KOPT-K1 (cell line): ENCODE results near the gene GRIN2C.

ENCODE experiments used
- H3K27ac ChIP-seq: fragments of 200-600 bp; sonication (generic); 2 replicates; pipeline ENCODE4 v1.5.1; 2016; ENCODE audit warnings: antibody characterized with exemption, mild to moderate bottlenecking, low read depth, low read length; ENCODE audit not compliant: poor library complexity, severe bottlenecking
- H3K36me3 ChIP-seq: fragments of 200-600 bp; sonication (generic); 2 replicates; pipeline ENCODE4 v1.5.1; 2017; ENCODE audit warnings: antibody characterized with exemption, mild to moderate bottlenecking, low read length, moderate library complexity; ENCODE audit not compliant: insufficient read depth
- H3K9me3 ChIP-seq: fragments of 200-600 bp; sonication (generic); 2 replicates; pipeline ENCODE4 v1.5.1; 2017; ENCODE audit warnings: antibody characterized with exemption, low read length, mild to moderate bottlenecking; ENCODE audit not compliant: insufficient read depth, poor library complexity, severe bottlenecking

GRIN2C gene

DNA sequence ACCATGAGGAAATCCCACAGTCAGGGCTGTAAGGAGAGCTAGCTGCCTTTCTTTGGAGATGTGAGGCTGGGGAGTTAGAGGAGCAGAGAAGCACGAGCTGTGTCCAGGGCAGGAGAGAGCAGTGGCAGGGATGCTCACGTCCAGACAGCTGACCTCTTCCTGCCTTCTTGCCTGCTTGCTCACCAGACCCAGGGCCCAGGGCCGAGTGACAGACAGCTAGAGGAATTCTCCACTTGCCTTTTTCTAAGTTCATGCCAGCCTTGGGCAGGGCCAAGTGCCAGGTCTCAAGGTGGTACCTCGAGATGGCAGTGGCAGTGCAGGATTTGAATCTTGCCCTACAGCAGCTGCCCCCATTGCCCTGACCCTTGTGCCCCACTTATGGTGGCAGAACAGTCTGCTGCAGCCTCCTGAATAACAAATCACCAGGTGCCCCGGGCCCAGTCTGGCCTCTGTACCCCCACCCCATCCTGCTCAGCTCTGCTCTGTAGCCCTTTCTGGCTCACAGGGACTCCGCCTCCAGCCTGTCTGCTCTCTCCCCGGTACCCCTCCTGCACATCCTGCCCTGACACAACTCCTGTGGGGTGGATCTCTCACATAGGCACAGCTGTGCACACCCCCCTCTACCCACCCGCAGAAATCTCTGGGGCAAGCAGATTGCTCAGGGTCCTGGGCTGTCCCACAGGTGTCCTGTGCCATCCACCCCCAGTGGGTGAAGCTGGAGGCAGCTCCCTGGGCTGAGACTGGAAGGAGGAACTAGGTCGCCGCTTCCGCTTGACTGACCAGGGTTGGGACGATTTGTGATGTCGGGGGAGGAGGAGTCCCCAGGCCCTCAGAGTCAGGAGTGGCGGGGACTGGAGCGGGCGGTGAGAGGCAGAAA, 25.9 kb downstream of the GRIN2C start:
- peaks cover 33% of the 10 kb centered on the region; the same call in 1 of the 2 replicates for H3K36me3 ChIP-seq
- no peaks in the 10 kb centered on the region for H3K9me3 ChIP-seq
- no peak overlapping the region for H3K27ac ChIP-seq

DNA sequence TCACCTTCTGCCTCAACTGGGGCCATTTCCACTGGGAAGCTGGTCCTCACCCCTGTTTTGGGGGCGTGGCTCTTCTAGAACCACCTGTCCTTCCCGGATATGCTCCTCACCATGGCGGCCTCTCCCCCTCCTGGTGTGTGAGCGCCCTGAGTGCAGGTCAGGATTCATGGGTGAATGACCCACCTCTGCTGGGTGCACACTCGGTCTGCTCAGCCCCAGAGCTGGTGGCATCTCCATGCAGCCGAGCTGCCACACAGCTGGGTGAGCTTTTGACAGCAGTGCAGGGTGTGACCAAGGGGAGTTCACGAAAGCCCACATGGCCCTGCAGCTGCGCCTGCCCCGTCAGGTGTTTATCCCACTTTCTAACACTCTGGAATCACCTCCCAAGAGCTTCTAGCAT, 27.3 kb downstream of the GRIN2C start:
- no peak overlapping the region for H3K27ac ChIP-seq
- peaks cover 21% of the 10 kb centered on the region; the same call in 1 of the 2 replicates for H3K36me3 ChIP-seq
- H3K9me3 ChIP-seq, result no peaks in the 10 kb centered on the region

DNA sequence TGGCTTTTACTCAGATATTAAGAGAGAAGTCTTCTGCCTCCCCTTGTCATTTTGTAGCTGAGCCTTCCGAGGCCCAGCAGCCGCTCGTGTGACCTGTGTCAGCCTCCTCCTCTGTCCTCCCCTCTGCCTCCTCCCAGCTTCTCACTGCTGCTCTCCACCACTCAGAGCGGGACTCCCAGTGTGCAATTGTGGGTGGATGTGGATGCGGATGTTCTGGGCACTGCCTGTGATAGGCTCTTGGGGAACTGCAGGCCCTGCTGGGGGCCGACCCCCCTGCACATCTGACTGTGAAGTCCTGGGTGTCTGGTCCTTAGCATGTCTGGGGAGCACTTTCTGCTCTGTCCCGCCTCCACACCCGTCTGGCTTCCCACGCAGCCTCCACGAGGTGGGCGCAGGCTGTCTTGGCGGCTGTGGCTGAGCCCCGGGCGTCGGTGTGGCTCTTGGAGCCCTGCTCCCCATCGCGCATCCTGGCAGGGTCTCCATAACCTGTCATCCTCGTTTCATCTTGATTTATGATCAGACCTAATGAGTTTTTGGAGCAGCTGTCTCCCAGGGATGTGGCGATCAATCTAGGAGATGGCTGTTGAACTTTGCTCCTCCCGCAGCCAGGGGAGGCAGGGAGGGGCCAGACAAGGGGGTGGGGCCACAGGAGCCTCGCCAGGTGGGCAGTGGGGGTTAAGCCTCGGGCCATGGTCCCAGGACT, 28.1 kb downstream of the GRIN2C start:
- H3K36me3 ChIP-seq, result peaks cover 13% of the 10 kb centered on the region; the same call in 1 of the 2 replicates
- H3K9me3 ChIP-seq, result no peaks in the 10 kb centered on the region
- H3K27ac ChIP-seq, result no peak overlapping the region

DNA sequence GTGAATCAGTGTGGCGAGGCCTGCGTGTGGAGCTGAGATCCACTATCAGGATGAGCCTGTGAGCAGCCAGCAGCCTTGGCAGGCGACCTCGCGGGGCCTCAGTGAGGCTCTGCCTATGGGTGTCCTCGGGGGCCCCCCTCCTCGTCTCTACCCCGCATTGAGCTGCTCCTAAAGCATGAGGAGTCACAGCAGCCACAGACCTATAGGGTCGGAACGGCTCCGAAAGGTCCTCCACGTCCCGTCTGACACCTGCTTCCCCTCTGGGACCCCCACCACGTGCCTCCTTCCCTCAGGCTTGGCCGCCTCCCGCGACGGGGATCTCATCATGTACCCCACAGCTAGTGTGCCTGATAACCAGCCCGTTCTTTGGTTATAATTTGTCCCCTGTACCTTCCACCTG, 28.8 kb downstream of the GRIN2C start:
- H3K9me3 ChIP-seq, result no peaks in the 10 kb centered on the region
- H3K36me3 ChIP-seq, result peaks cover 7% of the 10 kb centered on the region; the same call in 1 of the 2 replicates
- no peak overlapping the region for H3K27ac ChIP-seq

DNA sequence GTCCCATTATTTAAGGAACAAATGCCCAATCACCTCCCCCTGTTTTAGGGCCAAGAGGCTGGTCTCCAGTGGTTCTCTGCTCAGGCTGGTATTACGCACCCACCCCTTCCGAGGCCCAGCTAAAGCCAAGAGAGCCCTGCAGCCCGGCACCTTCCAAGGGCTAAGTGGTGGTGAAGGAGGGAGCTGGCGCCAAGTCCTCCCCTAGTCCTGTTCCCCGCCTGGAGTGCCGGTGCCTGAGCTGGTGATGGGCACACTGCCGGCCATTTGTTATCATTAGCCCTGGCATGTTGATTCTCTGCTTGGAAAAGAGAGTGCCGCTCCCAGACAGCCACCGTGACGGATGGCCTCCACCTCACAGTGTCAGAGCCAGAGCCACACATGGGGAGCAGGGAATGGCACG, 31.9 kb downstream of the GRIN2C start:
- H3K9me3 ChIP-seq, result no peaks in the 10 kb centered on the region
- peaks cover 19% of the 10 kb centered on the region; the same call in 1 of the 2 replicates for H3K36me3 ChIP-seq
- H3K27ac ChIP-seq, result no peak overlapping the region

DNA sequence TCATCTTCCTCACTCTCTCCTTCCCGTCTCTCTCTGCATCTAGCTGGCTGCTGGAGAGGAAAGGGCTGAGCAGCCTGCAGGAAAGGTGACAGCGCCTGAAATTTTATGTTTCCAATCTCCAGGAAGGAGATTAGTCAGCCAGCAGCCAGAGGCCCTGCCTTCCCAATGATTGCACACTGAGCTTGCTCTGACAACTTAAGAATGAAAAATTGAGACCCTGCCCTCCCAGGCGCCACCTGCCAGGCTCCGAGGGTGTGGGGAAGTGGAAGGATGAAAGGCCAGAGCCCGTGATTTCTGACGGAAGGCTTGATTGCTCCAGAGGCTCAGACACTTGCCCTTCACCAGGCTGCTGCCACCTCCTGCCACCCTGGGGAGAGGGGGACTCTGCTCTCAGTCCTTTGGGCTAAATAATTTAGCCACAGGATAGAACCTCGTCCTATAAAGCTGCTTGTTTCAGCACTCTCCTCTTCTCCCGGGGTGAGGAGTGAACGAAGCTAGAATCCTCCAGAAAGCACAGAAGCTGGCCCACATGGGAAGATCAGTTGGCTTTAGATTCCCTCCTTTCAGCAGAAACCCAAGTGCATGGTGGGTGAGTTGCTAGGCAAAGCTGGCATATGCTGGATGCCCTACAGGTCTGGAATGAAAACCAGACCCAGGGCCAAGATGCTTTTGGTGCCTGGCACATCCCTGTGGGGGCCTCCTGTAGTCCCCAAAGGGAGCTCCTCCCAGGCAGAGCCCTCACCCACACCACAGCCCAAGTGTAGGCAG, 33.5 kb downstream of the GRIN2C start:
- peaks cover 23% of the 10 kb centered on the region; the same call in 1 of the 2 replicates for H3K36me3 ChIP-seq
- H3K9me3 ChIP-seq, result no peaks in the 10 kb centered on the region
- no peak overlapping the region for H3K27ac ChIP-seq

DNA sequence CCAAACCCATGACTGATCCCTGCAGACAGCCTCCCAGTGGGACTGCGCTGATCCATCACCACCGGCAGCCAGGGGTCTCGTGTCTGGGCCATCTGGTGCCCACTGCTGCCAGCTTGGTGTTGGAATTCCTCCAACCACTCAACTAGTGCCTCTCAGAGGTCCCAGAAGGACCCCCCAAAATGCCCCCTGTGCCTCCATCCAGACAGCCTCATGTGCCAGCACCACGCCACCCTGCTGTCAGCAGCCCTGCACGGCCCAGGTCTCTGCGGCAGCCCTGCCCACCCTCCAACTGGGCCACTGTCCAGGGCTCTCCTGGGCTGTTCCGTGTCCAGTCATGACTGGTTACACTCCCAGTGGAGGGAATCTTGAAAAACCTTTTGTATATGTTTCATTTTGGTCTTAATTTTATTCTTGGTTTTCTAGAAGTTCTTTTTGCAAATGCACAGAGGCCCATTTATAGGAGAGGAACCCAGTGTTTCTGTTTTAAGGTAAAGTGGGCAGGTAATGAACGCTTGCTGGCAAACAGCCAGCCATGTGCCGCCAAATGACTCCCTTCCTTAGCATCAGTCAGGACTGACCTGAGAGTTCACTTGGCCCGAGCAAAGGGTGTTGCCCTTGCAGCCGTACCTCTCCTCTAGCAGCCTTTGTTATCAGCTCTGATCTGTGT, 34.6 kb downstream of the GRIN2C start:
- H3K9me3 ChIP-seq, result no peaks in the 10 kb centered on the region
- no peak overlapping the region for H3K27ac ChIP-seq
- peaks cover 23% of the 10 kb centered on the region; the same call in 1 of the 2 replicates for H3K36me3 ChIP-seq

DNA sequence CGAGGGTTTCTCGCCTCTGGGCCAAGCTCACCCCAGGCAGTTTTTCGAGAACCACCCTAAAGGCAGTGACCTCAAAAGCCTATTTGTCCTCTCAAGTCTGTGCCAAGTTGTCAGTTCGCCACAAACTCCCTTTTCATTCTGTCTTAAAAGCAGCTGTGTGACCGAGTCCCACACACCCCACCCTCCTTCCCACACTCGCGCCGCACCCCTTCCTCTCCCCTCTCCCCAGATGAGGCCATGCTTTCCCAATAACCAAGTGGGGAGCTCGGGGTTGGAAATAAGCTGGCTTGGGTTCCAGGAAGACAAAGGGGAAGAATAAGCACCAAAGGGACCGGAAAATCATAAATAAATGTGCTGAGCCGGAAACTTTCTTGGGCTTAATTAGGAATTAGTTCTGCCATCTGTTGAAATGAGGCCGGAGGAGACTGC, 36.7 kb downstream of the GRIN2C start:
- Histone ChIP-seq H3K9me3 (no peaks in the 10 kb centered on the region), H3K27ac (no peak overlapping the region), H3K36me3 (peaks cover 29% of the 10 kb centered on the region; the same call in 1 of the 2 replicates)

DNA sequence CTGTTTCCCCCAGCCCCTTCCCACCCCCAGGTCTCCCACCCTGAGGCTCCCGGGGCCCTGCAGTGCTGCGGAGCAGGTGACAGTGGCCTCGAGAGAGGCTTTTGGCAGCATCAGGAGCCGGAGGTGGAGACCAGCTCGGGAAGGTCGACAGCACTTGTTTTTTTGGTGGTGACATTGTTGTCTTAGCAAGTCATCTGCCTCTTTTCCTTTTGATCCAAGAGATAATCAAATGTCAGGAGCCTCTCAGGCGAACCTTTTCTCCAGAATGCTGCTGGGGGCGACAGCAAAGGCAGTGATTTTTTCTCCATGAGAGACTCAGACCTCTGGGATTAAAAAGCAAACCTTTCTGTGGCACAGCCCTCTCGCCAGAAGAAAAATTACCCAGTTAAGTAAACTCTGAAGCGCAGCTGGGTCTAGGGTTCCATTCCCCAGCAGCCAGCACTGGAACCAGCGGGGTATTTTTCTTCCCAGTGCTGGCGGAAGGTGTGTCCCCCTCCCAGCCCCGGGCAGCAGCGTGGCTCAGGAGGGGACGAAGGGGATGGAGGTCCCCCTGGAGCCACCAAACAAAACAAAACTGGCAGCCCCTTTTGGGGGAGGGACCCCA, 37.2 kb downstream of the GRIN2C start:
- H3K27ac ChIP-seq, result no peak overlapping the region
- H3K9me3 ChIP-seq, result no peaks in the 10 kb centered on the region
- H3K36me3 ChIP-seq, result peaks cover 34% of the 10 kb centered on the region; the same call in 1 of the 2 replicates

DNA sequence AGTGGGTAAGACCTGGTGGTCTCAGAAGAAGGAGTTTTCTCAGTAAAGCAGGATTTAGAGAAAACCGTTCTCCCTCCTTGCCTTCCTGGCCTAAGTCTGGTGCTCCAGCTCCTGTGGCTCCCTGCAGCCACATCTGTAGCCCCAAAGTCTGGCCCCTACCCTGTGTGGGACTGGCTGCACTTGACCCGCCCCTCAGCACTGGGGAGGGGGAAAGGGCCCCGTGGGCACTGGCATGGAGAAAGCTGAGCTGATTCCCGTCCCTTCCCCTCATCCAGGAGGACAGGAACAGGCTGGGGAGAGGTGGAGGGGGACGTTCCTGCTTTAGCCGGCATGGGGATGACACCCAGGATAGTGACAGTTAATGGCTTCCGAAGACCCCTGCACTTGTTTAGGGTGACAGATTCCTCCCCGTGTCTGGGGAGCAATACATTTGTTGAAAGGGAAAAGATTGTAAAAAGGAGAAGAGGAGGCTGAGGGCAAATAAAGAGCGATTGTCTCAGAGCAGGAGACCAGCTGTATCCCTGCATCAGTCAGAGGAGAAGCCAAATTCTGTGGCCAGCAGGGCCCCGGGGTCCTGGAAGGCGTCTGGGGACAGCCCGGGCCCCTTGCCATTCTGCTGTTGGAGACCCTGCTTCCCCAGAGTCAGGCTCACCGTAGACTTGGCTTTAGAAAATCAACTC, 37.9 kb downstream of the GRIN2C start:
- Histone ChIP-seq H3K9me3 (no peaks in the 10 kb centered on the region), H3K27ac (no peak overlapping the region), H3K36me3 (peaks cover 38% of the 10 kb centered on the region; the same call in 1 of the 2 replicates)

DNA sequence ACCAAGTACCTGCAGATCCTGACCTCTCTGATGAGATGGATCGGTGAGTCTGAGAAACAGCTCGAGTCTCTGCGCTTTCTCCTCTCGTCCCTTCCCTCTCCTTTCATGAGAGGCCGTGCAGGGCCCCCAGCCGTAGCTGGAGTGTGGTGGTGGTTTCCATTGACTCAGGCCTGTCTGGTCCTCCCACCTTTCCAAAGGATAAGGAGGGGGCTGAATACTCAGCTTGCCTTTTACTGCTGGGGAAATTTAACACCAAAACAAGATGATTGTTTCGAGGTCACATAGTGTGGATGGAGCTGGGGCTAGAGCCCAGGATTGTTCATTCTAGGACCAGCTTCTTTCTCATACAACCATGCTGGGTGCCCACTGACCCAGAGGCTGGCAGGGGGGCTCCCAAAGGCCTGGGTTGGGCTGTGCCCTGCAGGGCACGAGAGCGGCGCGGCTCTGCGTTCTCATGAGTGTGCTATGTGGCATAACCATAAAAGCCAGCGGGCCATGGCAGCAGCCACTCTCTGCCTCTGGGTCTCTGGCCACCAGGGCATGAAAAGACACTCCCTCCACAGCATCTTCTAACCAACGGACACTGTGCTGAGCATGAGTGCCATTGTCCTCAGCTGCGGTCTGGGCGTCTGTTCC, 39.8 kb downstream of the GRIN2C start:
- H3K36me3 ChIP-seq, result peaks cover 34% of the 10 kb centered on the region; the same call in 1 of the 2 replicates
- H3K9me3 ChIP-seq, result no peaks in the 10 kb centered on the region
- no peak overlapping the region for H3K27ac ChIP-seq

DNA sequence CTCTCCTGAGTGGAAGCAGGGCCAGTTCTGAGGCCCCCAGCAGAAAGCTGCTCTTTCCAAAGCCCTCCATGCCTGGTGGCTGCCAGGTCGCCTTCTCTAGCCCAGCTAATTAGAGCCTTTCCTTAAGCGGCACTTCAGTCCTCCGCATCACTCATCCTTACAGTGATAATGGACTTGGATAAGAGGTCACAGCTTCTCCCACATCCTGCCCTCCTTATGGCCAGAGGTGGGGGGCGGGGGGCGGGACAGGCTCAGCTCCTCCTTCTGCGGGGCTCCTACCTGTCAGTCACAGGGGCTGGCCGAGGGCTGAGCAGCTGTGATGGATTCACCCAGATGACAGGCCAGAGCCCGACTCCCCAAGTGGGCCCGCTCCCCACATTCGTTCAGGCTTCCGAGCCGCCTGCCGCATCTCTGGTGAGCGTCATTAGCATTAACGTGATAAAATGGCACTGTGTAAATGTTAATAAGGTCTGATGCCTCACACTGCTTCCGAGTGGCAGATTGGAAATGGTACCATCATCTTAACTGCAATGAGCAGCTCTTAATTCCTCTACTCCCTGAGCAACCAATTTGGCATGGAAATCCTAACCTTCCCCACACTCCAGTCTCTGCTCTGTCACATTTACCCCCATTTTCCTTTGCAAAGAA, 41.3 kb downstream of the GRIN2C start:
- H3K36me3 ChIP-seq, result peaks cover 35% of the 10 kb centered on the region; the same call in 1 of the 2 replicates
- H3K27ac ChIP-seq, result no peak overlapping the region
- no peaks in the 10 kb centered on the region for H3K9me3 ChIP-seq
